ENCODE measurements around the gene RETREG3. TPM values are rescaled to one million over a fixed set of nuclear protein-coding genes. Genes with fewer than 3 reads are reported as not detected.

Gene RETREG3
- total and polyA plus RNA-seq, 9 of the 15 experiments (the other 6 are each of a cell fraction or from before 2014, with no cell fraction given): 4.1 to 39.0 (median 16.9) TPM

- TF ChIP-seq SNIP1 (IDR thresholded peaks at IDR 0.05; ENCODE audit: low read depth) (no peak), ZNF232 (CRISPR knock-in tag; IDR thresholded peaks at IDR 0.05) (no peak), ZC3H8 (IDR thresholded peaks at IDR 0.05) (no peak), KDM2B (CRISPR knock-in tag; IDR thresholded peaks at IDR 0.05) (no peak), SREBF2 (CRISPR knock-in tag; IDR thresholded peaks at IDR 0.05) (no peak), ZFP36 (IDR thresholded peaks at IDR 0.05; ENCODE audit: low read depth, low read length, partially characterized antibody) (no peak), MEF2D (tag; conservative IDR thresholded peaks at IDR 0.05; ENCODE audit: low read depth) (0 out of 2 replicates have a peak, but pooled peaks have one; percentile 67), TSHZ1 (CRISPR knock-in tag; IDR thresholded peaks at IDR 0.05) (no peak; the same call in 1 of the 2 replicates), ZNF707 (CRISPR knock-in tag; conservative IDR thresholded peaks at IDR 0.05) (no peak), ZNF311 (CRISPR knock-in tag; IDR thresholded peaks at IDR 0.05) (0 out of 2 replicates have a peak, but pooled peaks have one; percentile 64), ADNP (tag; IDR thresholded peaks at IDR 0.05) (peak; percentile 17; the same call in 1 of the 2 replicates), PYGO2 (tag; IDR thresholded peaks at IDR 0.05) (peak; percentile 19; the same call in 1 of the 2 replicates), TBP (optimal IDR thresholded peaks at IDR 0.05; ENCODE audit: low read depth, low read length) (no peak), HBP1 (CRISPR knock-in tag; IDR thresholded peaks at IDR 0.05) (no peak), ZNF354B (CRISPR knock-in tag; IDR thresholded peaks at IDR 0.05) (no peak), XRCC3 (IDR thresholded peaks at IDR 0.05) (no peak), ATF7 (IDR thresholded peaks at IDR 0.05) (no peak), RB1 (IDR thresholded peaks at IDR 0.05; ENCODE audit: low read depth) (no peak), ZNF583 (CRISPR knock-in tag; IDR thresholded peaks at IDR 0.05) (0 out of 2 replicates have a peak, but pooled peaks have one; percentile 21), CREM (IDR thresholded peaks at IDR 0.05; ENCODE audit: low read depth) (no peak), RBFOX2 (IDR thresholded peaks at IDR 0.05; ENCODE audit: low read depth, low read length) (no peak), SMARCE1 (IDR thresholded peaks at IDR 0.05) (no peak), HNRNPK (IDR thresholded peaks at IDR 0.05; ENCODE audit: low read depth, low read length, poor library complexity, severe bottlenecking) (no peak), MNT (conservative IDR thresholded peaks at IDR 0.05) (no peak), ZNF174 (CRISPR knock-in tag; IDR thresholded peaks at IDR 0.05) (no peak)
Observed at GRCh38 chr17:42657824-42658588, 48.8 kb upstream of the RETREG3 start (continued).
